Thymus (tissue), 11 donors: ENCODE results near the gene CRIP1. TPM values are rescaled to one million over a fixed set of nuclear protein-coding genes. Genes with fewer than 3 reads are reported as not detected.

ENCODE experiments used
- DNase-seq, 9 donors: peaks; one replicate each; pipeline ENCODE4 v3.0.0-alpha.2; 2013; ENCODE audit warnings: low spot score in 9 of 9, low read depth in 6 of 9, missing footprints in 1 of 9
- H3K27ac ChIP-seq, 2 donors: one replicate each; pipeline ENCODE4 v1.5.1; 2013; ENCODE audit warnings: control low read depth in 1 of 2, low read depth in 1 of 2, low read length in 1 of 2, mild to moderate bottlenecking in 1 of 2, moderate library complexity in 1 of 2
- H3K27me3 ChIP-seq, 2 donors: one replicate each; pipeline ENCODE4 v1.5.1; 2013; ENCODE audit warnings: low read length in 1 of 2; ENCODE audit not compliant: control insufficient read depth in 2 of 2, insufficient read depth in 1 of 2
- H3K36me3 ChIP-seq, 2 donors: one replicate each; pipeline ENCODE4 v1.5.1; 2013; ENCODE audit warnings: low read length in 1 of 2, mild to moderate bottlenecking in 1 of 2, moderate library complexity in 1 of 2; ENCODE audit not compliant: control insufficient read depth in 2 of 2, insufficient read depth in 2 of 2
- H3K4me1 ChIP-seq, 2 donors: one replicate each; pipeline ENCODE4 v1.5.1; 2013; ENCODE audit warnings: low read length in 2 of 2; ENCODE audit not compliant: control insufficient read depth in 2 of 2, insufficient read depth in 2 of 2
- H3K4me3 ChIP-seq, 2 donors: one replicate each; pipeline ENCODE4 v1.5.1; 2013; ENCODE audit warnings: low read length in 2 of 2, control low read depth in 1 of 2, mild to moderate bottlenecking in 1 of 2
- H3K9me3 ChIP-seq, 2 donors: one replicate each; pipeline ENCODE4 v1.5.1; 2013; ENCODE audit warnings: low read length in 1 of 2, mild to moderate bottlenecking in 1 of 2; ENCODE audit not compliant: control insufficient read depth in 2 of 2, insufficient read depth in 1 of 2
- WGBS: extraction: QIAGEN DNeasy Blood & Tissue Kit; methylation state at CpG from one replicate; pipeline ENCODE4 v1.1.7; 2013; 5-methylcytosine and 5-hydroxymethylcytosine counted together
- polyA plus RNA-seq: library from polyadenylated mRNA; stranded (reverse); fragments of 200-250 nt; gene quantifications from one replicate; pipeline ENCODE4 v1.2.3, GENCODE V29; 2013
- total RNA-seq: library from RNA; stranded (reverse); fragments of 120-200 nt; gene quantifications from one replicate; pipeline ENCODE4 v1.2.4, GENCODE V29; 2013
- donor health status: healthy.

CRIP1 gene
- total and polyA plus RNA-seq, 2 donors: 108 to 471 TPM

GRCh38 chr14:105507247-105507646, 20.6 kb downstream of the CRIP1 start:
- DNase-seq: no peak
- Histone ChIP-seq H3K9me3 (no peaks in the 10 kb centered on the region), H3K27ac (no peak overlapping the region), H3K4me3 (no peak overlapping the region), H3K36me3 (no peaks in the 10 kb centered on the region), H3K4me1 (no peaks in the 10 kb centered on the region), H3K27me3 (peaks cover 0 to 34% of the 10 kb centered on the region in 2 donors)
- WGBS: 64% methylated on average over 17 of the region's 17 CpGs

DNA sequence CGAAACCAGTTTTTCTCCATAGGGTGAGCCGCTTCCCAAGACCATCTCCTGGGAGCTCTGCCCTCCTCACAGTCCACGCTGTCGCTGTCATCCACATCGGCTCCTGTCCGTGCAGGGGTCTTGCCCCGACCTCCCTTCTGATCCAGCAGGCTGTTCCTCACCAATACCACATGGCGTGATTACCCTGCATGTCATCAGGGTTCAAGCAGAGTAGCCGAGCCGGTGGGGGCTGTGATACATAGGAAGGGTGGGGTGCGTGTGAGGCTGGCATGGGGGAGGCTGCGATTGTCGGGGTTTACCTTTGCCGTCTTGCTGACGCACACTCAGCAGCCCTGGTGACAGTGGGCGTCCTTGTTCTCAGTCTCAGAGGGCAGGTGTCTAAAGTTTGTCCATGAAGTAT, 21.4 kb downstream of the CRIP1 start:
- Histone ChIP-seq H3K27me3 (peaks cover 0 to 34% of the 10 kb centered on the region in 2 donors), H3K9me3 (no peaks in the 10 kb centered on the region), H3K27ac (no peak overlapping the region), H3K36me3 (no peaks in the 10 kb centered on the region), H3K4me3 (no peak overlapping the region), H3K4me1 (no peaks in the 10 kb centered on the region)
- WGBS: 88% methylated on average over 16 of the region's 16 CpGs
- no peak for DNase-seq

DNA sequence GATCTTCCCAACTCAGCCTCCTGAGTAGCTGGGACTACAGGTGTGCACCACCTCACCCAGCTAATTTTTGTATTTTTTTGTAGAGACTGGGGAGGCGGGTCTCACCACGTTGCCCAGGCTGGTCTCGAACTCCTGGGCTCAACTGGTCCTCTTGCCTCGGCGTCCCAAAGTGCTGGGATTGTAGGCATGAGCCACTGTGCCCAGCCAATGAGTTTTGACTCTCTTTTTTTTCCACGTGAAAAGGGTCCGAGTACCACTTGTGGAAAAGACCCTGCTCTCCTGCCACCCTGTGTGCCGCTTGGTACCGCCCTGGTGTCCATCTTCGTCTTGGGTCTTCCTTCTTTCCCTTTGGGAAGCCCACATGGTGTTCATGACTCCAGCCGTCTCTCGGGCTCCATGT, 21.9 kb downstream of the CRIP1 start:
- no peak for DNase-seq
- no peaks in the 10 kb centered on the region for H3K9me3 ChIP-seq
- H3K36me3 ChIP-seq: no peaks in the 10 kb centered on the region
- H3K27me3 ChIP-seq: peaks cover 0 to 34% of the 10 kb centered on the region in 2 donors
- no peak overlapping the region for H3K4me3 ChIP-seq
- 95% methylated on average over 12 of the region's 12 CpGs for WGBS
- no peak overlapping the region for H3K27ac ChIP-seq
- H3K4me1 ChIP-seq: no peaks in the 10 kb centered on the region

- Histone ChIP-seq H3K27me3 (peaks cover 0 to 8% of the 10 kb centered on the region in 2 donors), H3K4me3 (no peak overlapping the region), H3K27ac (no peak overlapping the region), H3K4me1 (no peaks in the 10 kb centered on the region), H3K36me3 (no peaks in the 10 kb centered on the region), H3K9me3 (no peaks in the 10 kb centered on the region)
- 62% methylated on average over 5 of the region's 5 CpGs for WGBS
- DNase-seq: no peak
These were observed 30.4 kb downstream of the CRIP1 start for GRCh38 chr14:105517096-105517495.

DNA sequence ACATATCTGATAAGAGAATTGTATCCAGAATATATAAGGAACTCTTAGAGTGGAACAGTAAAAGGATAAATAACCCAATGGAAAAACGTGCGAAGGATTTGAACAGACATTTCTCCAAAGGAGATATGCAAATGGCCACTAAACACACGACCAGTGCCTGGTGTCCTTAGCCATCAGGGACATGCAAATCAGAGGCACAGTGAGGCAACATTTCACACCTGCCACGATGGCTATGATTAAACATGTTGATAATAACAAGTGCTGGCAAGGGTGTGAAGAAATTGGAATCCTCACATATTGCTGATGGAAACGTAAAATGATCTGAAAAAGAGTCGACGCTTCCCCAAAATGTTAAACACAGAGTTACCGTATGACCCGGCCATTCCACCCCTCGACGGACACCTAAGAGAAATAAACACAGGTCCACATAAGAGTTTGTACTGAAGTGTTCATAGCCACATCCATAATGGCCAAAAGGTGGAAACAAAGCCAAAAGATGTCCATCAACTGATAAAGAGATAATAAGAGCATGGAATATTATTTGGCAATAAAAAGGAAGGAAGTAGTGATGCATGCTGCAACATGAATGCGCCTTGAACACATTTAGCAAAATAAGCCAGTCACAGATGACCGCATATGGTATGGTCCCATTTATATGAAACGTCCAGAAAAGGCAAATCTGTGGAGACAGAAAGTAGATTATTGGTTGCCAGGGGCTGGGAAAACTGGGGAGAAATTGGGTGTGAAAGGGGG, 33.4 kb downstream of the CRIP1 start:
- Histone ChIP-seq H3K4me1 (no peaks in the 10 kb centered on the region), H3K9me3 (no peaks in the 10 kb centered on the region), H3K27ac (no peak overlapping the region), H3K4me3 (no peak overlapping the region), H3K36me3 (no peaks in the 10 kb centered on the region), H3K27me3 (peaks cover 0 to 27% of the 10 kb centered on the region in 2 donors)
- DNase-seq: no peak
- WGBS: 77% methylated on average over 14 of the region's 14 CpGs

- H3K27ac ChIP-seq: no peak overlapping the region
- 94% methylated on average over 9 of the region's 9 CpGs for WGBS
- DNase-seq: no peak
- no peak overlapping the region for H3K4me3 ChIP-seq
- peaks cover 3 to 20% of the 10 kb centered on the region in 2 donors for H3K4me1 ChIP-seq
- H3K9me3 ChIP-seq: no peaks in the 10 kb centered on the region
- peaks cover 52 to 72% of the 10 kb centered on the region in 2 donors for H3K27me3 ChIP-seq
- H3K36me3 ChIP-seq: no peaks in the 10 kb centered on the region
These were observed 38.6 kb downstream of the CRIP1 start for GRCh38 chr14:105525326-105525725.

- Histone ChIP-seq H3K36me3 (no peaks in the 10 kb centered on the region), H3K9me3 (no peaks in the 10 kb centered on the region), H3K27ac (no peak within 1 kb of the TSS), H3K4me3 (peak within 1 kb of the TSS in 1 of 2 donors; percentile 40), H3K27me3 (peaks cover 53 to 80% of the 10 kb centered on the region in 2 donors), H3K4me1 (peaks cover 3 to 20% of the 10 kb centered on the region in 2 donors)
- 3% methylated on average over 87 of the region's 88 CpGs for WGBS
- DNase-seq: no peak
These were observed 39.4 kb downstream of the CRIP1 start, which contains the start of gene TMEM121 for GRCh38 chr14:105525861-105526775. Gene TMEM121, plus strand, starts transcription at chr14:105526583. Its CDS starts 2,252 bp downstream, at chr14:105528835.

GRCh38 chr14:105526776-105527380, 40.2 kb downstream of the CRIP1 start:
- WGBS: 4% methylated on average over 48 of the region's 48 CpGs
- peaks cover 3 to 20% of the 10 kb centered on the region in 2 donors for H3K4me1 ChIP-seq
- peaks cover 53 to 84% of the 10 kb centered on the region in 2 donors for H3K27me3 ChIP-seq
- no peak for DNase-seq
- H3K27ac ChIP-seq: no peak overlapping the region
- peak overlapping the region in 1 of 2 donors; percentile 40 for H3K4me3 ChIP-seq
- no peaks in the 10 kb centered on the region for H3K36me3 ChIP-seq
- no peaks in the 10 kb centered on the region for H3K9me3 ChIP-seq
